NCI-H146 treated with DMSO at 0.1 percent for 48 hours (cell line): ENCODE results near the gene SIX2.

Source experiments
- DNase-seq: peaks from one replicate; lab custom pipeline; 2025; ENCODE audit not compliant: unreplicated experiment; lab: John Stamatoyannopoulos, UW

Gene SIX2

DNA sequence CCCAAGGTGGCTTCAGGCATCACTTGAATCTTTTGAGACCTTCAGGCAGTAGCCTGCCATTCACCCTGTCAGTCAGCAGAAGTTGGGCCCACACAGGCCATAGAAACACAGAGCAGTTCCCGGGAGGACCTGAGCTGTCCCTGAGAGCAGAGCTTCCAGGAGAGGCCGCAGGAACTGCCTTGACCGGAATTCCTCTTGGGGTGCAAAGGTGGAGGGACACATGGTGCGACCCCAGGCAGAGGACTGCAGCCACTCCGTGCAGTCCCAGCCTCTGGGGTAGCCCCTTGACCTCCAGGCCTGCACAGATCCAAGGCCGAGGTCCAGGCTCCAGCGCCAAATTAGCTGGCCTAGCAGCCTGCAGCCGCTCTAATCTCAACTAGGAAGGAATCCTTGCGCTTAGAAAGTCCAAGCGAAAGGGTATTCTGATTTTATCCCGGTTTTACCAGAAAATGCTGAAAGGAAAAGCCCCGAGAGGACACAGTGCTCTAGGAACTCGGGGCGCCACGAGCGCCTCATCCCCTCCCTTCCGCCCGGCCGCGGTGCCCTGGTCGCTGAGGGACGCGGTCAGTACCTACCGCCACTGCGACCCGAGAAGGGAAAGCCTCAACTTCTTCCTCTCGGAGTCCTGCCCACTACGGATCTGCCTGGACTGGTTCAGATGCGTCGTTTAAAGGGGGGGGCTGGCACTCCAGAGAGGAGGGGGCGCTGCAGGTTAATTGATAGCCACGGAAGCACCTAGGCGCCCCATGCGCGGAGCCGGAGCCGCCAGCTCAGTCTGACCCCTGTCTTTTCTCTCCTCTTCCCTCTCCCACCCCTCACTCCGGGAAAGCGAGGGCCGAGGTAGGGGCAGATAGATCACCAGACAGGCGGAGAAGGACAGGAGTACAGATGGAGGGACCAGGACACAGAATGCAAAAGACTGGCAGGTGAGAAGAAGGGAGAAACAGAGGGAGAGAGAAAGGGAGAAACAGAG is 5.4 kb downstream of the SIX2 start:
- no peak for DNase-seq

DNA sequence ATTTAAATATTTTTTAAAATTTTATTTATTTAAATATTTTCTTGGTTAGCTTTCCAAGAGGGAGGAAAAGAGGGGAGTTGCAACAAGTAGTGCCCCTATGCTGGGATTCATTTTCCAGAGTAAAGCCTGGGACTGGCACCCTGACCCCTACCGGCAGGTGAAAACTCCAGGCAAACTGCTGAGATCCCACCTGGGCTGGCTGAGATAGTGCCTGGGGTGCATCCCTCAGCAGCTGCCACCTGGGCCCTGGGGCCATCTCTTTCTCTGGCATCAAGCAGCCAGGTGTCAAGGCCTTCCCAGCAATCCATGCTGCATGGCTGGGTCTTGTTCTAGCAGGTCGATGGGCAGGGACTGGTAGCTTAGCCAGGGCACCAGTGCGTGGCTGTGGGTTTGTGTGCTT is 6.6 kb downstream of the SIX2 start:
- DNase-seq, result peak; percentile 54

DNA sequence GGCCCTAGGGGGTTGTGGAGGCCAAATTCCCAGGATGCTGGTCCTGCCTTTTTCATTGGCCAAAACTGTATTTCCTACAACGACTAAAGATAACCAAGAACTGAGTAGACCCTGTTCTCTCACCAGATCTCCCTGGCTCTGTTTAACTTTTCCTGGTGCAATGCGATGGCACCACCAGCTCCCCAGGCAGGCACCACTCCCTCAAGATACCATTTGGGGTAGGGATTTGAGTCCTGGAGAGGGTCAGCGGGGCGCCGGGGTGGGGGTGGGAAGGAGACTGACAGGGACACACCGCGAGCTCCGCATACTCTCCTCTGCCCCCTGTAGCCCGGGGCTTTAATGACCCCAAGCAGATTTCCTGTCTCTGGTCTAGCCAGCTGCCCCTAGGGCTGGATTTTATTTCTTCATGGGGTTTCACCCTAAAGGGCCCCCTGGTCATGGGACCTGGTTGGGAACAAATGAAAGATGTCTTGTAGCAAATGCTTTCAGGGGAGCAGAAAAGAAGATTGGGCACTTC is 7.3 kb downstream of the SIX2 start:
- no peak for DNase-seq

DNA sequence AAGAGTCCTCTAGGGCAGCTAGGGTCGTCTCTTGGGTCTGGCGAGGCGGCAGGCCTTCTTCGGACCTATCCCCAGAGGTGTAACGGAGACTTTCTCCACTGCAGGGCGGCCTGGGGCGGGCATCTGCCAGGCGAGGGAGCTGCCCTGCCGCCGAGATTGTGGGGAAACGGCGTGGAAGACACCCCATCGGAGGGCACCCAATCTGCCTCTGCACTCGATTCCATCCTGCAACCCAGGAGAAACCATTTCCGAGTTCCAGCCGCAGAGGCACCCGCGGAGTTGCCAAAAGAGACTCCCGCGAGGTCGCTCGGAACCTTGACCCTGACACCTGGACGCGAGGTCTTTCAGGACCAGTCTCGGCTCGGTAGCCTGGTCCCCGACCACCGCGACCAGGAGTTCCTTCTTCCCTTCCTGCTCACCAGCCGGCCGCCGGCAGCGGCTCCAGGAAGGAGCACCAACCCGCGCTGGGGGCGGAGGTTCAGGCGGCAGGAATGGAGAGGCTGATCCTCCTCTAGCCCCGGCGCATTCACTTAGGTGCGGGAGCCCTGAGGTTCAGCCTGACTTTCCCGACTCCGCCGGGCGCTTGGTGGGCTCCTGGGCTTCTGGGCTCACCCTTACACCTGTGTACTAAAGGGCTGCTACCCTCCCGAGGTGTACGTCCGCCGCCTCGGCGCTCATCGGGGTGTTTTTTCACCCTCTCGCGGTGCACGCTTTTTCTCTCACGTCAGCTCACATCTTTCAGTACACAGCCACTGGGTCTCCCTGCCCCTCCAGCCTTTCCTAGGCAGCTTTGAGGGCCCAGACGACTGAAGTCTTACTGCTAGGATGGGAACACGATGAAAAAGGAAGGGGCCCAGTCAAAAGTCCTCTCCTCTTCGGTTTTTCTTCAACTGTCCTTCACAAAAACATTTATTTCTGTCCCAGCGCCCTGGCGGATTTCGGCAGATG is 8.1 kb downstream of the SIX2 start:
- no peak for DNase-seq

DNA sequence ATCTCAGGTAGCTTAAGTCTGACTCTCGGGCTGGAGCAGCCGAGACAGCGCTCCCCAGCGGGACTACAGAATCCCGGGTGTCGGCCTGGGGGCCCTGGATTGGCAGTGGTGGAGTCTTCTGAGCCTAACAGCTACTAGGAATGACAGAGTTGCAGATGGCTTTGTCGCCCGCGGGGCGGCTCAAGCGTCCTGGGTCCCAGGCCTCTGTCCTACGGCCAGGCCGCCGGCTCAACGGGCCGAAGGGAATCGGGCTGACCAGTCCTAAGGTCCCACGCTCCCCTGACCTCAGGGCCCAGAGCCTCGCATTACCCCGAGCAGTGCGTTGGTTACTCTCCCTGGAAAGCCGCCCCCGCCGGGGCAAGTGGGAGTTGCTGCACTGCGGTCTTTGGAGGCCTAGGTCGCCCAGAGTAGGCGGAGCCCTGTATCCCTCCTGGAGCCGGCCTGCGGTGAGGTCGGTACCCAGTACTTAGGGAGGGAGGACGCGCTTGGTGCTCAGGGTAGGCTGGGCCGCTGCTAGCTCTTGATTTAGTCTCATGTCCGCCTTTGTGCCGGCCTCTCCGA is 8.8 kb downstream of the SIX2 start:
- DNase-seq, result no peak

DNA sequence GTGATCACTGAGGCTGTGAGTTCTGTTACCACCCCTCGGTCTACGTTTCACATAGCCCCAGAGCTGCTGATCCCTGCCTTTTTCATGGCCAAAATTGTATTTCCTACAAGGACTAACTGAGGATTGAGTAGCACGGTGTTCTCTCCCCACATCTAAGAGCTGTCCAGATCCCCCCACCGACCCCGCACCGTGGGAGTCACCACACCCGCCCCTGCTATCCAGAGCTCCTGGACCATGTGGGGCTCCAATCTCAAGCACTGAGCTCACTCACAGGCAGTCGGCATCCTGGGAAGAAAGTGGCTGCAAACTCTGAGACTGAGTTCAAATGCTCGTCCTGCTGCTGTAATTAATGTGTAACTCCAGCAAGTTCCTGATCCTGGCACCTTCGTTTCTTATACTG is 9.7 kb downstream of the SIX2 start:
- DNase-seq, result no peak

DNA sequence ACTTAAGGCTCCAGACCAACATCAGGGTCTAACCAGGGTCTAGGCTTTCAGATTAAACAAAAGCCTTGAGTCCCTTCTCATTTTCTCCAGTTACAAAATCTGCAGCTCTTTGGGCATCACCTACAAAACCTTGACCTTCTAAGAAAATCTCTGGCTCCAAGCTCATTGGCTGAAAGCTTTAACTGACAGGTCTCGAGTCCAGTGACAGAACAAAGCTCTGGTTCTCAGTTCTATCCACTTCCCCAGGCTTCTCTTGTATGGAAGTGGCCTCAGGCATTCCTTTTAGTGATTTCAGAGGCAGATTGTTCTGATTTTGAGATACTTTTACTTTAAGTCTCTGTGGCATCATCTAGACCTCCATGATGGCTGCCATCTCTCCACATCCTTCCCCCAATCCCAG is 11.3 kb downstream of the SIX2 start:
- no peak for DNase-seq

DNA sequence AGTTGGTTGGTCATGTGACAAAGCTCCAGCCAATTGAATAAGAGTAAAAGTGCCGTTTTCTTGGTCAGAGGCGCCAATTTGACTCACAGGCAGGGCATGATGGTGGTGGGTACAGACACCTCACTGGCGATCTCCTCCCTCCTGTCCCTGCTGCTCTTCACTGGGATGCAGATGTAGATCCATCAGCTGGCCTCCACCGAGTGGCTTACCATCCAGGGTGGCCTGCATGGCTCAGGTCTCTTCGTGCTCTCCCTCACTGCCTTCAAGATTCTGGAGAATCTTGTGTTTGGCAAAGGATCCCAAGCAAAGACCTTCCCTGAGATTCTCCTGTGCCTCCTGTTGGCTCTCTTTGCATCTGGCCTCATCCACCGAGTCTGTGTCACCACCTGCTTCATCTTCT is 12.9 kb downstream of the SIX2 start:
- peak; percentile 27 for DNase-seq

DNA sequence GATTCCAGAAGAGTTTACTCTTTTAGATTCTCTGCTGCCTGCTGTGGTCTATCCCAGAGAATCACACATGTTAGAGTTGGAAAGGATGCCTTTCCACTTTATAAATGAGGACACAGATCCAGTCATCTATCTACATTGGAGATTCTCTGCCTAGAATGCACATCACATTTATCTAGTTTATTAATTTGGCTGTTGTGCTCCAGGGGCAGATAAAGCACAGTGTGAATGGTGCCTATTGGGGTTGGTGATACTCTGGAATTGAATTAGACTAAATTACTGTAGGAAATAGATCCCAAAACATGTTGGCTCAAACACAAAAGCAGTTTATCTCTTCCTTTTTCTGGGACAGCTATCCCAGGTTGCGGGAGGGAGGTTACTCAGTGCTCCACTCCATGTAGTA is 14.9 kb downstream of the SIX2 start:
- DNase-seq, result no peak

DNA sequence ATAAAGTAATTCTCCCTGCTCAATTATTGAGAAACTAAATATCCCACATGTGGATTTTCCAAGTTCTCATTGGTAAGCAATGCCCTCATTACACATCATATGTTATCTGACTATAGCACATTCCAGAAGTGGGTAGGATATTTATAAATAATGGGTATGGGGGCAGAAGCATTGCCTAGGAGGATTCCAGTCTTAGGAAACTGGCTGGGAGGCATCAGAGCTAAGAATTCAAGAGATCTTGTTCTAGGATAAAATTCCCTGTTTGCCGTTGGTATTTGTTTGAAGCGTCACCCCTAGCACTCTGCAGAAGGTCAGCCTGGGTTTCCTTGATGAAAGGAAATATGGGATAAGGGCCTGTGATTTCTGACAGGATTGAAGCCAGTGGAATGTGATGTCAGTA is 20.1 kb downstream of the SIX2 start:
- DNase-seq, result no peak

DNA sequence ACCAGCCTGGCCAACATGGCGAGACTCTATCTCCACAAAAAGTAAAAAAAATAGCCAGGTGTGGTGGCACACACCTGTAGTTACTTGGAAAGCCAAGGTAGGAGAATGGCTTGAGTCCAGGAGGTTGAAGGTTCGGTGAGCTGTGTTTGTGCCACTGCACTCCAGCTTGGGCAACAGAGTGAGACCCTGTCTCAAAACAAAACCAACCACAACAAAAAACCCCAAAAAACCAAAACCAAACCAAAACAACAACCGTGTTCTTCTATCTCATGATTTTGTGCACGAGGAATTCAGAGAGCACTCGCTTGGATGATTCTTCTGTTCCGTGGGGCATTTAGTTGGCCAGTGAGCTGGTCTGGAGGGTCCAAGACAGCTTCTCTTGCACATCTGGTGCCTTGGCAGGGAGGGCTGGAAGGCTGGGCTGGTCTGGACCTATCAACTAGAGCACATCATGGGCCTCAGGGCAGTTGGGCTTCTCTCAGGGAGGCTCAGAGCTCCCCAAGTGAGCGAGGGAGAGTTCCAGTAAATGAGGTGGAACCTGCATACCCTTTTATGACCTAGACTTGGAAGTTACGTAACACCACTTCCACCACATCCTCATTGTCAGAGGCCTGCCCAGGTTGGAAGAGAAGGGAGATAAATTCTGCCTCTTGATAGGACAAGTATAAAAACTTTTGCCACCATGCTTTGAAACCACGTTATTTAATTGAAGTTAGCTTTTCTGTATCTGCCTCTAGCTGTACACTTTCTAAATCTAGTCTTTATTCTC is 25.2 kb downstream of the SIX2 start:
- DNase-seq, result no peak

DNA sequence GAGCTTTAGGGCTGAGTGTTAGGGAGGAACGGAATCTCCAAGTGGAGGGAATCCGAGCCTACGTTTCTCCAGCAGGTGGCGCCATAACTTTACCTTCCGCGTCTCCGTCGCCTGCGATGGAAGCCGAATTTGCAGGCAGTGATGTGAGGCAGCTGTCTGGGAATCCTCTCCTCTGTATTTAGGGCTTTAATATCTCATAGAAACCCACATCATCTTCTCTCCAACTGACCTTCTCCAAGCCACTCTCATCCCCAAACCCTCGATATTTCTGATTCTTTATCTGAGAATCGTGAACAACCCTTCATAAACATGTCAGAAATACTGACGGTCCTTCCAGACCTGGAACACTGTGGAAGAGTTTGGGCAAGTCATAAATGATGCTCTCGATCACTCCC is 27.5 kb downstream of the SIX2 start:
- peak; percentile 61 for DNase-seq

DNA sequence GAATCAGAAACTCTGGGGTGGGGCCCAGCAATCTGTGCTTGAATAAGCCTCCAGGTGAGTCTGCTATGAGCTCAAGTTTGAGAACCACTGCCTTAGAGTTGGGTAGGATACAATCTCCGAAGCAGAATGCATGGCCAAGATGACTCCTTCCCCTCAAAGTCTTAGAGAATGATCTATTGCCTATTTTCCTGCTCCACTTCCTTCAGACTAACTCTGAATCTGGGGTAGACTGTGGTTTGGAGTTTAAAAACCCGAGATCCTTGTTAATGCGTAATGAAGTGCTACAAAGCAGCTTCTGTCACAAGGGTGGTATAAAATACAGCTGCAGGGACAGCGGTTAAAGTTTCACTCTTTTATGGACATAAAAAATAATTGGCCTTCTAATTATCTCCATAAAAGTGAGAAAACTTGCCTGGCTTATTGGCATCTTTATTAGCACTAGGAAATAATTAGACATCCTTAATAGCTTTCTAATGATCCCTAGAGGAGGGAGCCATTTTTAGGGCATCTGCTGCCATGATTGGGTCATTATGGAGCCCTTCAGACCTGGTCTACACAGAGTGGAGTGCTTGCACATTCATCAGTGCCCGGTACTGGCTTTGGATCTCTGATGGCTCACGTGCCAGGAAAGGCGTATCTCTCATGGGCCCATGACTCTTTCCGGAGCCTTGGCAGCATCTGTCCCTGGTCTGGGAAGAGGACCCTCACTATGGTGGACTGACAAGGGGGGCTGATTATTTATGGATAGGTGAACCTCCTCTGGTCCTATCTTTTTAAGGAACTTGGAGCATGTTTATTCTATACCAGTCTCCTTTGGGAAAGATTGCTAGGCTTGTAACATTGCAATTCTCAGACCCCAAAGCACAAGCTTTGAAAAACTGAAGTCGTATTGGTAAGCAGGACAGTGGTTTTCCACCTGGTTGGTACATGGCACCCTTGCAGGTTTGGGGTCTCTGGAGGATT is 28.2 kb downstream of the SIX2 start:
- DNase-seq, result no peak

DNA sequence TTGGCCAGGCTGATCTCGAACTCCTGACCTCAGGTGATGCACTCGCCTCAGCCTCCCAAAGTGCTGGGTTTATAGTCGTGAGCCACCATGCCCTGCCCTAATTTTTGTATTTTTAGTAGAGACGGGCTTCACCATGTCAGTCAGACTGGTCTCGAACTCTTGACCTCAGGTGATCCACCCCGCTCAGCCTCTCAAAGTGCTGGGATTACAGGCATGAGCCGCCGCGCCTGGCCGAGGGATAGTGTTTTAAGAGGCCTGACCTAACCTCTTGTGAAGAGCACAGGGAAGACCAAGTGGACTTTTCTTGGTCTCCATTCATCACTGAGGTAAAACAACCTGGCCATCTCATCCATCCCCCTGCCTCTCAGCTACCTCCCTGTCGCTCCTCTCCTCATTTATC is 29.7 kb downstream of the SIX2 start:
- no peak for DNase-seq

DNA sequence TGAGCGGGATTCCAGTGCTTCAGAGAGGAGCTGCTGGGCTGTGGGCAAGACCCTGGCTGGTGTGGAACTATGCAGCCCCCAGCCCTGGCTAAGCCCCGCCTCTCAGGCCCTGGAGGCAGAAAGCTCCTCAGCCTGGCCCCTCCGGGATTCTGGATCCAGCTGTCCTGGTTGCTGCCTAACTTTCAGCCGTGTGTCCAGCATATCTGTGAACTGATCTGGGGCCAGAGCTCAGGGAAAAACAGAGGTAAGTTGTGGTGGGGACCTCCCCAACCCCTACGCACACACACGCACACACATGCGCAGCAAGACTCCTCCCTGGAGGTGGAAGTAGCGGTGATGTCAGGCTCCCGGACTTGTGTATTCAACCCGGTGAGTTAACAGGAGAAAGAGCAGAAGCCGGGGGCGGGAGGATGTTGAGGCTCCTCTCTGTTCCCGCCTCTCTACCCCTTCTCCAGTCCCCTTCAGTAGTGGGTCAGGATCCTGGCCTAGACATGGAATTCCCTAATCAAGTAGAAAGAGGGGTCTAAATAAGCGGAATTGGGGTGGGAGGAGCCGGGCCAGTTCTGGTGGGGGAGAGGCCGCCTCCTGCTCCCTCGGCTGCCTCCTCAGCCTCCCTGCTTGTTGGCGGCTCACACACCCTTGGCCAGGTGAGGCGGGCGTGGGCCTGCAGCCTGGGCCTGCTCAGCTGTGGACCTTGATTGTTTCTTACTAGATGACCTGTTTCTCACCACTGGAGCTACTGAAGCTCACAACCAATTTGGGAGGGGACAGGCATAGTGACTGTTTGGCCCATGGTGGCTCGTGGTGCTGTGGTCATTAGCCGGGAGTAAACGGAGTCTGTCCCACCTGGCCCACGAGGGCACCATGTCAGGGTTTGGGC is 33.4 kb downstream of the SIX2 start:
- DNase-seq, result no peak

DNA sequence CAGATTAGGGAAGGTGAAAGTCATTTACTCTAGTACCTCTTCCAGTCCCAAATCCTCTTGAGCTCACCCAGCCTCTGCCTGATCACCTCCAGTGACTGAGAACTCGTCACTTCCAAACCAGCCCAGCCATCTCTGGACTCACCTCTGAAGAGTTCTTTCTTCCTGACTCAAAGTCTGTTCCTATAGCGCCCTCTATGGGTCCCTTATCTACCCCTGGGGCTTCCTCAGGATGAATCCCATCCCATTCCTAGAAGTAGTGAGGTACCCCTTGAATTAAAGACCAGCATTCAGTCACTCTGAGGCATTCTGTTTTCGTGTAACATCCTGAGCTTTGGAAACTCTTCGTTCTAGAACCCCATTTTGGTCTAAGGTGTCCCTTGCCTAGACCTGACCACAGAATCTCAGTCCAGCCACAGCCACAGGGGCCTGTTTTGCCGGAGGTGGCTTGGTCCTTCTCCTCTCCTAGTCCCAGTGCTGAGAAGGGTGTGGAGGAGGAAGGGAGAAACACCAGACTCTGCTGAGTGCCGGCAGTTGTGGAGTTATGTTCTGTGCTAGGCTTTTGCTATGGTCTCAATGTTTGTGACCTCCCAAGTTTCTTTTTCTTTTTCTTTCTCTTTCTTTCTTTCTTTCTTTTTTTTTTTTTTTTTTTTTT is 35.1 kb downstream of the SIX2 start:
- peak; percentile 66 for DNase-seq

DNA sequence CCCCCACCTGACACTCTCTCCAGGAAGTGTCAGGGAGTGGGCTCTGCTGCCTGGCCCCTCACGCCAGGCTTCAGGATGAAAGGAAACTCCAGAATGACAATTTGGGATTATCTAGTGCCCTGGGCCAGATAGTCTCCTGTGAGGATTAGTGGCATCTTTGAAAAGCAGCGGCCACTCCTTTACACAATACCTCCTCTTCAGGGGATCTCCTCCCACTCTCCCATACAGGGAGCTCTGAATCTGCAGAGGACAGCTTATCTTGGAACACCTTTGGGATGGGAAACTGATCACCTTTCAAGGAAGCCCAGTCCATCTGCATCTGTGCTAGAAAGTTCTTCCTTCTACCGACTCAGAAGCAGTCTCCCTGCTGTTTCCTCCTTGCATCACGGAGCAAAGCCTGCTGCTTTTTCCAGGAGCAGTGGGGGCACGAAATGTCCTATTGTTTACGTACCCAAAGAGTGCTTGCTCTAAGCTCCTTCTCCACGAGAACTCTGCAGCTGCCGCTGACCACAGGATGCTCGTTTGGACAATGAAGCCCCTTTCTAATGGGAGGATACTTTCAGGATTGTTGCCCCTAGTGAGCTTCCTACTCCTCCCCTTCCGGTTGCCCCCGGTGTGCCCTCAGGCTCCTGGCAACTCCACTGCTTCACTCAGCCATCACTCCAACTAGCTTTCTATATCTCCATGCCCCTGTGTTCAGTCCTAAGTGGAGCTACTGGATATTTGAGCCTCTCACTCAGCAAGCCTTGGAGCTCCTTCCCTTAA is 36.3 kb downstream of the SIX2 start:
- peak; percentile 86 for DNase-seq
